ENCODE data around the gene FLYWCH2. TPM values are rescaled to one million over a fixed set of nuclear protein-coding genes. Genes with fewer than 3 reads are reported as not detected.
A peak's percentile ranks its signal among the peaks of the same experiment; 100 is the strongest.
"Not testable (repeated sequence)": the region's sequence is repeated elsewhere in the genome, so short reads cannot be mapped to it uniquely, and the experiment has no call there.

Gene FLYWCH2
- total RNA-seq, 1 donor from 2014 or later: 45.9 TPM

- Mint-ChIP-seq H3K9me3 (no peaks in the 10 kb centered on the region), H3K27me3 (no peaks in the 10 kb centered on the region), H3K4me1 (ENCODE audit: unreplicated experiment) (peaks cover 17% of the 10 kb centered on the region), H3K27ac (peak overlapping the region; percentile 33), H3K36me3 (peaks cover 15% of the 10 kb centered on the region), H3K4me3 (no peak overlapping the region)
- TF ChIP-seq CTCF (conservative IDR thresholded peaks at IDR 0.05): no peak
- no peak for DNase-seq (ENCODE audit: extremely low spot score, unreplicated experiment)
Observed at GRCh38 chr16:2925951-2926649, 43.1 kb downstream of the FLYWCH2 start.

DNA sequence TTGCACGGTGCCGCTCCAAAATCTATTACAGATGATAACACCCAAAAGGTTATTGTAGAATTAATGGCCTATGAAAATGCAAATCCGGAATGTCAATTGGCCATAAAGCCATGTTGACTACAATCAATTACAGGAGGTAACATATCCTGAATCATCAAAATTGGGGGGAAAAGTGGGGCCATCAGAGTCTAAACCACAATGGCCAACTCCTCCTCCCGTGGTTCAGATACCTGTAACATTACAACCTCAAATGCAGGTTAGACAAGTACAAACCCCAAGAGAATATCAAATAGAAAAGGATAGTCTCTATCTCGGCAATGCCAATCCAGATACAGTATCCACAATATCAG is 43.6 kb downstream of the FLYWCH2 start:
- Mint-ChIP-seq H3K27ac (peak overlapping the region; percentile 48), H3K4me3 (no peak overlapping the region), H3K27me3 (no peaks in the 10 kb centered on the region), H3K4me1 (ENCODE audit: unreplicated experiment) (peaks cover 17% of the 10 kb centered on the region), H3K36me3 (peaks cover 15% of the 10 kb centered on the region), H3K9me3 (no peaks in the 10 kb centered on the region)
- DNase-seq (ENCODE audit: extremely low spot score, unreplicated experiment): no peak
- no peak for TF ChIP-seq CTCF (conservative IDR thresholded peaks at IDR 0.05)

DNA sequence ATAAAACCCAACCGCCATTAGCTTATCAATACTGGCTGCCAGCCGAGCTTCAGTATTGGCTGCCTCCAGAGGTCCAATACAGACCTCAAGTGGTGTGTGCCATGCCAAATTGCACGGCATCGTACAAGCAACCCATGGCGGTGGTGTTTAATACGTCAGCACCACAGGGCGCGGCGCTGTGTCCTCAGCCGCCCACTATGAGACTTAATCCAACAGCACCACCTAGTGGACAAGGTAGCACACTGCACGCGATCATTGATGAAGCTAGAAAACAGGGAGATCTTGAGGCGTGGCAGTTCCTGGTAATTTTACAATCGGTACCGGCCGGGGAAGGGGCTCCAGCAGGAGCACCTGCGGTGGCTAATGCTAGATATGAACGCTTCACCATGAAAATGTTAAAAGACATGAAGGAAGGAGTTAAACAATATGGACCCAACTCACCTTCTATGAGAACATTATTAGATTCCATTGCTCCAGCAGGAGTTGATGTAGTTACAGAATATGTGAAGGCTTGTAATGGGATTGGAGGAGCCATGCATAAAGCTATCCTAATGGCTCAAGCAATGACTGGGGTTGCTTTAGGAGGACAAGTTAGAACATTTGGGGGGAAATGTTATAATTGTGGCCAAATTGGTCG is 44.1 kb downstream of the FLYWCH2 start:
- peak overlapping the region; percentile 48 for H3K27ac Mint-ChIP-seq
- no peak overlapping the region for H3K4me3 Mint-ChIP-seq

DNA sequence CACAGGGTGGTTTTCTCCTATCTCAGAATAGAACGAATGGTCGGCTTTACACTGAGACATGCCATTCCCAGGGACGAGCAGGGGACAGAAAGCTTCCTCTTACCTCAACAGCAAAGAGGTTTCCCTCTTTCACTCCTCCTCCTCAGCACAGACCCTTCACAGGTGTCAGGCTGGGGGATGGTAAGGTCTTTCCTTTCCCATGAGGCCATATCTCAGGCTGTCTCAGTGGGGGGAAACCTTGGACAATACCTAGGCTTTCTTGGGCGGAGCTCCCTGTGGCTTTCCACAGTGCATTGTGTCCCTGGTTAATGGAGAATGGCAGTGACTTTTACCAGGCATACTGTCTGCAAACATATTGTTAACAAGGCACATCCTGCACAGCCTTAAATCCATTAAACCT is 45.1 kb downstream of the FLYWCH2 start:
- H3K36me3 Mint-ChIP-seq; H3K27ac Mint-ChIP-seq; H3K4me3 Mint-ChIP-seq; H3K27me3 Mint-ChIP-seq; DNase-seq (ENCODE audit: extremely low spot score, unreplicated experiment); H3K9me3 Mint-ChIP-seq: not testable (repeated sequence)
- H3K4me1 Mint-ChIP-seq (ENCODE audit: unreplicated experiment): peaks cover 14% of the 10 kb centered on the region

More for the DNA sequence above, 44.1 kb downstream of the FLYWCH2 start:
- peak; percentile 85 for DNase-seq (ENCODE audit: extremely low spot score, unreplicated experiment)
- H3K27me3 Mint-ChIP-seq: no peaks in the 10 kb centered on the region
- H3K9me3 Mint-ChIP-seq: no peaks in the 10 kb centered on the region
- peaks cover 15% of the 10 kb centered on the region for H3K4me1 Mint-ChIP-seq (ENCODE audit: unreplicated experiment)
- H3K36me3 Mint-ChIP-seq: peaks cover 11% of the 10 kb centered on the region
- peak; percentile 97 for TF ChIP-seq CTCF (conservative IDR thresholded peaks at IDR 0.05)

- no peak for DNase-seq (ENCODE audit: extremely low spot score, unreplicated experiment)
- no peaks in the 10 kb centered on the region for H3K27me3 Mint-ChIP-seq
- H3K9me3 Mint-ChIP-seq: no peaks in the 10 kb centered on the region
- no peak overlapping the region for H3K4me3 Mint-ChIP-seq
- no peak for TF ChIP-seq CTCF (conservative IDR thresholded peaks at IDR 0.05)
- H3K4me1 Mint-ChIP-seq (ENCODE audit: unreplicated experiment): peaks cover 14% of the 10 kb centered on the region
- H3K27ac Mint-ChIP-seq: no peak overlapping the region
- H3K36me3 Mint-ChIP-seq: no peaks in the 10 kb centered on the region
Observed at GRCh38 chr16:2928796-2929195, 45.8 kb downstream of the FLYWCH2 start.

DNA sequence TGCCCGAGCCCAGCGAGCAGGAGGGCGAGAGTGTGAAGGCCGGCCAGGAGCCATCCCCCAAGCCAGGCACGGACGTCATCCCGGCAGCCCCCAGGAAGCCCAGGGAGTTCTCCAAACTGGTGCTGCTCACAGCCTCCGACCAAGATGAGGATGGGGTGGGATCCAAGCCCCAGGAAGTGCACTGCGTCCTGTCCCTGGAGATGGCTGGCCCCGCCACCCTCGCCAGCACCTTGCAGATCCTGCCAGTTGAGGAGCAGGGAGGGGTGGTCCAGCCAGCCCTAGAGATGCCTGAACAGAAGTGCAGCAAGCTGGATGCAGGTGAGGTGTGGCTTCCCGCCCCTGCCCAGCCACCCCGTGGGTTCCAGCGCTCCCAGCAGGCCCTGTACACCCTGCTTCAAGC is 46.7 kb downstream of the FLYWCH2 start:
- Mint-ChIP-seq H3K36me3 (no peaks in the 10 kb centered on the region), H3K9me3 (no peaks in the 10 kb centered on the region), H3K27me3 (no peaks in the 10 kb centered on the region), H3K27ac (no peak overlapping the region), H3K4me3 (no peak overlapping the region), H3K4me1 (ENCODE audit: unreplicated experiment) (peaks cover 14% of the 10 kb centered on the region)
- no peak for DNase-seq (ENCODE audit: extremely low spot score, unreplicated experiment)
- no peak for TF ChIP-seq CTCF (conservative IDR thresholded peaks at IDR 0.05)
